GM12878 (cell line): ENCODE data around the gene ADGRG1. TPM values are rescaled to one million over a fixed set of nuclear protein-coding genes. Genes with fewer than 3 reads are reported as not detected.

Experiments
- ATAC-seq: fragments of 200-7000 bp; cut with Tn5 transposase; 3 replicates; pipeline ENCODE4 v1.9.1; 2020; ENCODE audit warnings: mild to moderate bottlenecking, moderate library complexity
- BruUV-seq: library from RNA; stranded (reverse); fragments of 400-500 nt; replicated peaks from 2 replicates; lab custom pipeline; 2021; lab: Mats Ljungman, UMichigan
- CTCF ChIA-PET: fragments of 300-600 bp; sonication (Branson Sonifier 250); formaldehyde crosslinking; extraction: SDS; loops from one replicate; lab custom pipeline; 2021; ENCODE audit warnings: inconsistent platforms; lab: Yijun Ruan, JAX
- POLR2A ChIA-PET: fragments of 350-600 bp; formaldehyde crosslinking; extraction: SDS; loops from one replicate; lab custom pipeline; 2021; ENCODE audit warnings: inconsistent platforms; lab: Charles Lee
- RAD21 ChIA-PET: fragments of 300-600 bp; sonication (Branson Sonifier 250); formaldehyde crosslinking; loops from one replicate; lab custom pipeline; 2023; ENCODE audit warnings: antibody characterized with exemption; ENCODE audit not compliant: unreplicated experiment; lab: Charles Lee
- SMC1A ChIA-PET: fragments of 300-600 bp; sonication (Branson Sonifier 250); formaldehyde crosslinking; loops from one replicate; lab custom pipeline; 2023; ENCODE audit not compliant: unreplicated experiment, uncharacterized antibody; lab: Charles Lee
- DNase-seq: peaks from one replicate; pipeline ENCODE4 v3.0.0-alpha.2; 2011; ENCODE audit warnings: low read depth, low spot score
- FAIRE-seq: peaks from 3 replicates; lab custom pipeline; 2011; peaks lifted over from hg19 to GRCh38; lab: Jason Lieb, UNC
- H2AFZ ChIP-seq: 2 replicates; pipeline ENCODE4 v1.6.0; 2011; ENCODE audit warnings: low read depth, low read length, control low read depth; ENCODE audit not compliant: control insufficient read depth
- H3K27ac ChIP-seq: 2 replicates; pipeline ENCODE4 v1.5.1; 2011; ENCODE audit warnings: control low read depth; ENCODE audit not compliant: control insufficient read depth, insufficient read depth
- H3K27me3 ChIP-seq, 2 experiments: replicated peaks in 1 of 2; 2 replicates each; pipeline versions ENCODE4 v1.6.0 to v1.6.1; 2011; ENCODE audit warnings: low read length in 1 of 2; ENCODE audit not compliant: control insufficient read depth in 2 of 2, insufficient read depth in 2 of 2
- H3K36me3 ChIP-seq, 2 experiments: 2 replicates each; pipeline ENCODE4 v1.5.1; 2011; ENCODE audit warnings: low read length in 1 of 2; ENCODE audit not compliant: control insufficient read depth in 2 of 2, insufficient read depth in 2 of 2
- H3K4me1 ChIP-seq: 2 replicates; pipeline ENCODE4 v1.6.1; 2011; ENCODE audit warnings: mild to moderate bottlenecking, low read length, moderate library complexity, mixed read lengths; ENCODE audit not compliant: control insufficient read depth, insufficient read depth
- H3K4me2 ChIP-seq: 2 replicates; pipeline ENCODE4 v1.6.0; 2011; ENCODE audit warnings: control low read depth; ENCODE audit not compliant: control insufficient read depth, insufficient read depth
- H3K4me3 ChIP-seq: fragments of 200-600 bp; sonication (generic); 2 replicates; pipeline ENCODE4 v1.5.1; 2016
- H3K79me2 ChIP-seq: 2 replicates; pipeline ENCODE4 v1.6.0; 2011; ENCODE audit warnings: low read length; ENCODE audit not compliant: control insufficient read depth, insufficient read depth
- H3K9ac ChIP-seq: 2 replicates; pipeline ENCODE4 v1.8.0; 2011; ENCODE audit warnings: low read length, control low read depth, mixed read lengths; ENCODE audit not compliant: control insufficient read depth, insufficient read depth
- H3K9me3 ChIP-seq: replicated peaks from 3 replicates; pipeline ENCODE4 v1.5.1; 2011; ENCODE audit warnings: mild to moderate bottlenecking, low read length; ENCODE audit not compliant: control insufficient read depth, insufficient read depth
- H4K20me1 ChIP-seq: 2 replicates; pipeline ENCODE4 v1.6.0; 2011; ENCODE audit not compliant: control insufficient read depth, insufficient read depth
- ATF7 ChIP-seq: fragments of 450-650 bp; IDR thresholded peaks from 2 replicates; pipeline ENCODE4 v1.6.1; 2016; ENCODE audit warnings: low read depth, mild to moderate bottlenecking
- BMI1 ChIP-seq: fragments of 450-650 bp; IDR thresholded peaks from 2 replicates; pipeline ENCODE4 v1.6.1; 2016; ENCODE audit warnings: mild to moderate bottlenecking, moderate library complexity, borderline replicate concordance
- CHD1 ChIP-seq: IDR thresholded peaks from 2 replicates; pipeline ENCODE4 v1.6.1; 2012; ENCODE audit warnings: low read depth, low read length, improper control_type of control experiment
- EZH2 ChIP-seq: IDR thresholded peaks from 2 replicates; pipeline ENCODE4 v1.6.1; 2012; ENCODE audit warnings: low read depth, mild to moderate bottlenecking, control low read depth, inconsistent platforms, low read length, borderline replicate concordance; ENCODE audit not compliant: control insufficient read depth
- HDAC6 ChIP-seq: fragments of 200-600 bp; sonication (generic); IDR thresholded peaks from one replicate; pipeline ENCODE4 v1.8.0; 2017; ENCODE audit warnings: antibody characterized with exemption; ENCODE audit not compliant: unreplicated experiment
- HDGF ChIP-seq: fragments of 450-650 bp; IDR thresholded peaks from 2 replicates; pipeline ENCODE4 v1.6.1; 2016; ENCODE audit warnings: antibody characterized with exemption
- IKZF2 ChIP-seq, 2 experiments: fragments of 450-650 bp; IDR thresholded peaks; 2 replicates each; pipeline ENCODE4 v1.6.1; 2017; ENCODE audit warnings: mild to moderate bottlenecking in 2 of 2, moderate library complexity in 2 of 2
- MEF2A ChIP-seq: IDR thresholded peaks from 2 replicates; pipeline ENCODE4 v1.6.1; 2011; ENCODE audit warnings: low read depth, mild to moderate bottlenecking, low read length, moderate library complexity; ENCODE audit not compliant: insufficient read depth
- MEF2B ChIP-seq: fragments of 450-650 bp; IDR thresholded peaks from 2 replicates; pipeline ENCODE4 v1.6.1; 2018; ENCODE audit warnings: mild to moderate bottlenecking, moderate library complexity; ENCODE audit not compliant: partially characterized antibody, poor library complexity, severe bottlenecking
- MTA3 ChIP-seq: IDR thresholded peaks from 2 replicates; pipeline ENCODE4 v1.6.1; 2012; ENCODE audit warnings: low read length, inconsistent platforms, borderline replicate concordance
- NBN ChIP-seq: fragments of 450-650 bp; IDR thresholded peaks from 2 replicates; pipeline ENCODE4 v1.6.1; 2016
- PAX5 ChIP-seq: IDR thresholded peaks from 2 replicates; pipeline ENCODE4 v1.6.1; 2011; ENCODE audit warnings: low read depth, low read length, borderline replicate concordance
- RUNX3 ChIP-seq: IDR thresholded peaks from 2 replicates; pipeline ENCODE4 v1.6.1; 2012; ENCODE audit warnings: low read length, inconsistent platforms
- SUPT20H ChIP-seq: IDR thresholded peaks from 2 replicates; pipeline ENCODE4 v1.6.1; 2011; ENCODE audit warnings: low read depth, mild to moderate bottlenecking, low read length, moderate library complexity, borderline replicate concordance; ENCODE audit not compliant: control insufficient read depth
- TCF12 ChIP-seq: IDR thresholded peaks from 2 replicates; pipeline ENCODE4 v1.6.1; 2011; ENCODE audit warnings: low read depth, mild to moderate bottlenecking, low read length
- WGBS: methylation state at CpG from one replicate; pipeline ENCODE4 v1.1.6; 2016; ENCODE audit warnings: low lambda C conversion rate; ENCODE audit not compliant: insufficient replicate concordance, insufficient coverage; ENCODE audit errors: missing lambda C conversion rate; 5-methylcytosine and 5-hydroxymethylcytosine counted together
- in situ Hi-C: fragments of 300-500 bp; cut with MboI; formaldehyde crosslinking; loops from 9 replicates; pipeline ENCODE4 v1.14.3; 2018; ENCODE audit warnings: mixed read lengths
- intact Hi-C: fragments of 100-400 bp; cut with micrococcal nuclease; formaldehyde crosslinking; loops from one replicate; pipeline ENCODE4 v1.14.2; 2022; ENCODE audit not compliant: unreplicated experiment
- polyA plus RNA-seq, 11 experiments: library from polyadenylated mRNA; depleted of rRNA in 4 of 11; unstranded in 6 of 11; stranded (reverse) in 5 of 11; fragments of >200 nt; fragmentation: Nextera tagmentation in 4 of 11; fragmentation: Illumina TruSeq in 1 of 11; extraction: Ambion mirVana in 4 of 11; extraction: Trizol in 1 of 11; gene quantifications; 1 replicate in 1 of 11; 2 replicates in 10 of 11; pipeline versions ENCODE4 v1.2.1 to v1.2.3, GENCODE V29; 2011 to 2016; ENCODE audit warnings: inconsistent platforms in 2 of 11, missing spikeins in 2 of 11, low read depth in 1 of 11
- total RNA-seq, 4 experiments: library from RNA; depleted of rRNA in 3 of 4; stranded (reverse); fragments of >200 nt in 3 of 4; fragmentation: Illumina TruSeq in 1 of 4; extraction: Trizol in 1 of 4; gene quantifications; 2 replicates each; pipeline versions ENCODE4 v1.2.1 to v1.2.3, GENCODE V29; 2013 to 2021
- TF ChIP-seq, protein P1 (sequence below), 3 experiments: IDR thresholded peaks in 2 of 3; conservative IDR thresholded peaks in 1 of 3; 2 replicates each; pipeline ENCODE4 v1.5.1; 2011; ENCODE audit warnings: low read depth in 3 of 3, low read length in 3 of 3, mild to moderate bottlenecking in 3 of 3, control low read depth in 2 of 3, moderate library complexity in 2 of 3, inconsistent platforms in 1 of 3, mixed read lengths in 1 of 3; ENCODE audit not compliant: control insufficient read depth in 2 of 3, insufficient read depth in 1 of 3; ENCODE audit errors: extremely low read depth in 1 of 3
- TF ChIP-seq, protein P2 (sequence below): fragments of 450-650 bp; IDR thresholded peaks from 2 replicates; pipeline ENCODE4 v1.6.1; 2017; ENCODE audit warnings: mild to moderate bottlenecking, moderate library complexity

Gene ADGRG1
- total and polyA plus RNA-seq, 10 of the 15 experiments (the other 5 are each of a cell fraction or from before 2014, with no cell fraction given), result 0.07 to 2.0 (median 0.75) TPM

DNA sequence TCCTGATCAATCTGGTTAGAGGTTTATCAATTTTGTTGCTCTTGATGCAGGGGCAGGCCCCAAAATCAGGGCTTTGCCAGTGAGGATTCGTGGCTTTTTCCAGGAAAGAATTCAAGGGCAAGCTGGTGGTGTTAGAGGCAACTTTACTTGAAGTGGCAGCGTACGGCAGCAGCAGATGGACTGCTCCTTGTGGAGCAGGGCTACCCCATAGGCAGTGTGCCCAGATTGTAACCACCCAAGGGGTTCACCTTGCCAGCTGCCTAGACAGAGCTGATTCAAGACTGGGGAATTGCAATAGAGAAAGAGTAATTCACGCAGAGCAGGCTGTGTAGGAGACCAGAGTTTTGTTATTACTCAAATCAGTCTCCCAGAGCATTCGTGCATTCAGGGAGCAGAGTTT, 82.9 kb downstream of the ADGRG1 start:
- Histone ChIP-seq H2AFZ (no peak overlapping the region), H3K27me3 (peaks cover 0 to 2% of the 10 kb centered on the region in 2 experiments; a peak in 2 of 4 replicates), H3K4me1 (no peaks in the 10 kb centered on the region), H3K4me2 (no peak overlapping the region), H3K9ac (no peak overlapping the region), H3K27ac (no peak overlapping the region), H3K4me3 (no peak overlapping the region), H3K36me3 (no peaks in the 10 kb centered on the region), H3K79me2 (no peaks in the 10 kb centered on the region), H3K9me3 (no peaks in the 10 kb centered on the region), H4K20me1 (no peaks in the 10 kb centered on the region)
- BruUV-seq, result no TSS peak
- DNase-seq (no peak), ATAC-seq (no peak), FAIRE-seq (no peak)
- RAD21 ChIA-PET, result no interaction called here
- SMC1A ChIA-PET, result no interaction called here
- no peak for TF ChIP-seq ATF7
- no peak for TF ChIP-seq PAX5
- TF ChIP-seq IKZF2 (IDR thresholded peaks at IDR 0.05), result no peak
- TF ChIP-seq NBN, result no peak
- no peak for TF ChIP-seq RUNX3
- no peak for TF ChIP-seq CHD1
- TF ChIP-seq, protein P1, sequence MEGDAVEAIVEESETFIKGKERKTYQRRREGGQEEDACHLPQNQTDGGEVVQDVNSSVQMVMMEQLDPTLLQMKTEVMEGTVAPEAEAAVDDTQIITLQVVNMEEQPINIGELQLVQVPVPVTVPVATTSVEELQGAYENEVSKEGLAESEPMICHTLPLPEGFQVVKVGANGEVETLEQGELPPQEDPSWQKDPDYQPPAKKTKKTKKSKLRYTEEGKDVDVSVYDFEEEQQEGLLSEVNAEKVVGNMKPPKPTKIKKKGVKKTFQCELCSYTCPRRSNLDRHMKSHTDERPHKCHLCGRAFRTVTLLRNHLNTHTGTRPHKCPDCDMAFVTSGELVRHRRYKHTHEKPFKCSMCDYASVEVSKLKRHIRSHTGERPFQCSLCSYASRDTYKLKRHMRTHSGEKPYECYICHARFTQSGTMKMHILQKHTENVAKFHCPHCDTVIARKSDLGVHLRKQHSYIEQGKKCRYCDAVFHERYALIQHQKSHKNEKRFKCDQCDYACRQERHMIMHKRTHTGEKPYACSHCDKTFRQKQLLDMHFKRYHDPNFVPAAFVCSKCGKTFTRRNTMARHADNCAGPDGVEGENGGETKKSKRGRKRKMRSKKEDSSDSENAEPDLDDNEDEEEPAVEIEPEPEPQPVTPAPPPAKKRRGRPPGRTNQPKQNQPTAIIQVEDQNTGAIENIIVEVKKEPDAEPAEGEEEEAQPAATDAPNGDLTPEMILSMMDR (IDR thresholded peaks at IDR 0.05 in 2 of 3, conservative IDR thresholded peaks at IDR 0.05 in 1 of 3; ENCODE audit: control insufficient read depth in 2 of 3, extremely low read depth in 1 of 3, insufficient read depth in 1 of 3, low read depth in 3 of 3, low read length in 3 of 3), result no peak
- no peak for TF ChIP-seq TCF12
- TF ChIP-seq MEF2B, result no peak
- TF ChIP-seq MEF2A, result no peak
- no peak for TF ChIP-seq SUPT20H
- TF ChIP-seq, protein P2, sequence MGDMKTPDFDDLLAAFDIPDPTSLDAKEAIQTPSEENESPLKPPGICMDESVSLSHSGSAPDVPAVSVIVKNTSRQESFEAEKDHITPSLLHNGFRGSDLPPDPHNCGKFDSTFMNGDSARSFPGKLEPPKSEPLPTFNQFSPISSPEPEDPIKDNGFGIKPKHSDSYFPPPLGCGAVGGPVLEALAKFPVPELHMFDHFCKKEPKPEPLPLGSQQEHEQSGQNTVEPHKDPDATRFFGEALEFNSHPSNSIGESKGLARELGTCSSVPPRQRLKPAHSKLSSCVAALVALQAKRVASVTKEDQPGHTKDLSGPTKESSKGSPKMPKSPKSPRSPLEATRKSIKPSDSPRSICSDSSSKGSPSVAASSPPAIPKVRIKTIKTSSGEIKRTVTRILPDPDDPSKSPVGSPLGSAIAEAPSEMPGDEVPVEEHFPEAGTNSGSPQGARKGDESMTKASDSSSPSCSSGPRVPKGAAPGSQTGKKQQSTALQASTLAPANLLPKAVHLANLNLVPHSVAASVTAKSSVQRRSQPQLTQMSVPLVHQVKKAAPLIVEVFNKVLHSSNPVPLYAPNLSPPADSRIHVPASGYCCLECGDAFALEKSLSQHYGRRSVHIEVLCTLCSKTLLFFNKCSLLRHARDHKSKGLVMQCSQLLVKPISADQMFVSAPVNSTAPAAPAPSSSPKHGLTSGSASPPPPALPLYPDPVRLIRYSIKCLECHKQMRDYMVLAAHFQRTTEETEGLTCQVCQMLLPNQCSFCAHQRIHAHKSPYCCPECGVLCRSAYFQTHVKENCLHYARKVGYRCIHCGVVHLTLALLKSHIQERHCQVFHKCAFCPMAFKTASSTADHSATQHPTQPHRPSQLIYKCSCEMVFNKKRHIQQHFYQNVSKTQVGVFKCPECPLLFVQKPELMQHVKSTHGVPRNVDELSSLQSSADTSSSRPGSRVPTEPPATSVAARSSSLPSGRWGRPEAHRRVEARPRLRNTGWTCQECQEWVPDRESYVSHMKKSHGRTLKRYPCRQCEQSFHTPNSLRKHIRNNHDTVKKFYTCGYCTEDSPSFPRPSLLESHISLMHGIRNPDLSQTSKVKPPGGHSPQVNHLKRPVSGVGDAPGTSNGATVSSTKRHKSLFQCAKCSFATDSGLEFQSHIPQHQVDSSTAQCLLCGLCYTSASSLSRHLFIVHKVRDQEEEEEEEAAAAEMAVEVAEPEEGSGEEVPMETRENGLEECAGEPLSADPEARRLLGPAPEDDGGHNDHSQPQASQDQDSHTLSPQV, result no peak
- TF ChIP-seq HDGF, result no peak
- no peak for TF ChIP-seq HDAC6
- TF ChIP-seq EZH2, result no peak
- no peak for TF ChIP-seq MTA3
- no peak for TF ChIP-seq BMI1
- in situ Hi-C loops (no loop called here), intact Hi-C loops (no loop called here)
- POLR2A ChIA-PET, result no interaction called here
- CTCF ChIA-PET, result interaction anchor here (1.2 kb wide), 1 partner anchor 63 kb away, joined by 3 read pairs; no protein-coding TSS in a partner anchor
- WGBS, result 19% methylated on average over 5 of the region's 5 CpGs
